ENCODE data around the gene CHD3.

- TF ChIP-seq CTCF (IDR thresholded peaks at IDR 0.05; ENCODE audit: poor library complexity) (no peak), EZH2 (IDR thresholded peaks at IDR 0.05; ENCODE audit: borderline replicate concordance) (no peak), EZH2phosphoT487 (IDR thresholded peaks at IDR 0.05; ENCODE audit: low read depth, severe bottlenecking, unreplicated experiment) (no peak)
These were observed 62.0 kb downstream of the CHD3 start for GRCh38 chr17:7950578-7950977.

Measured in hepatocyte (in vitro differentiated cells).